ENCODE measurements around the gene PEF1. TPM values are rescaled to one million over a fixed set of nuclear protein-coding genes. Genes with fewer than 3 reads are reported as not detected.

PEF1 gene
- total RNA-seq, 4 donors from 2014 or later = 29.5 to 53.1 (median 42.7) TPM

- H3K9me3 ChIP-seq = no peaks in the 10 kb centered on the region
- in situ Hi-C loops (cut with MboI; ENCODE audit: low sequenced_read_pairs in 4 of 4) (no loop called here), intact Hi-C loops (cut with DNase I; ENCODE audit: low total_unique reads) (no loop called here)
- DNase-seq (no peak), ATAC-seq (no peak)
- peaks cover 20 to 21% (median 20%) of the 10 kb centered on the region in 3 donors for H3K27me3 ChIP-seq
- TF ChIP-seq POLR2A (IDR thresholded peaks at IDR 0.05) = no peak
- no peak for TF ChIP-seq CTCF (IDR thresholded peaks at IDR 0.05 in 4 of 5, conservative IDR thresholded peaks at IDR 0.05 in 1 of 5)
- H3K4me3 ChIP-seq = no peak overlapping the region
- H3K27ac ChIP-seq = peak overlapping the region in 2 of 4 donors; percentile 14 to 40
- H3K4me1 ChIP-seq = peaks cover 0 to 4% of the 10 kb centered on the region in 2 donors
- H3K36me3 ChIP-seq = no peaks in the 10 kb centered on the region
Measured at GRCh38 chr1:31614414-31615005, 30.2 kb downstream of the PEF1 start.

GRCh38 chr1:31609514-31610118 lies 35.1 kb downstream of the PEF1 start:
- DNase-seq (no peak), ATAC-seq (no peak)
- Histone ChIP-seq H3K27me3 (no peaks in the 10 kb centered on the region), H3K9me3 (no peaks in the 10 kb centered on the region), H3K4me3 (no peak overlapping the region), H3K27ac (no peak overlapping the region), H3K4me1 (no peaks in the 10 kb centered on the region), H3K36me3 (no peaks in the 10 kb centered on the region)
- intact Hi-C loops (cut with DNase I; ENCODE audit: low total_unique reads) = no loop called here
- no peak for TF ChIP-seq CTCF (IDR thresholded peaks at IDR 0.05 in 4 of 5, conservative IDR thresholded peaks at IDR 0.05 in 1 of 5)
- TF ChIP-seq POLR2A (IDR thresholded peaks at IDR 0.05) = no peak
- in situ Hi-C loops (cut with MboI; ENCODE audit: low sequenced_read_pairs in 4 of 4) = no loop called here

- H3K27me3 ChIP-seq = no peaks in the 10 kb centered on the region
- intact Hi-C loops (cut with DNase I; ENCODE audit: low total_unique reads) (no loop called here), in situ Hi-C loops (cut with MboI; ENCODE audit: low sequenced_read_pairs in 4 of 4) (no loop called here)
- no peak overlapping the region for H3K27ac ChIP-seq
- no peaks in the 10 kb centered on the region for H3K36me3 ChIP-seq
- no peak overlapping the region for H3K4me3 ChIP-seq
- H3K9me3 ChIP-seq = no peaks in the 10 kb centered on the region
- no peak for TF ChIP-seq CTCF (IDR thresholded peaks at IDR 0.05 in 4 of 5, conservative IDR thresholded peaks at IDR 0.05 in 1 of 5)
- TF ChIP-seq POLR2A (IDR thresholded peaks at IDR 0.05) = no peak
- ATAC-seq (no peak), DNase-seq (no peak)
- no peaks in the 10 kb centered on the region for H3K4me1 ChIP-seq
Measured at GRCh38 chr1:31607360-31607759, 37.3 kb downstream of the PEF1 start.

- TF ChIP-seq POLR2A (IDR thresholded peaks at IDR 0.05) (no peak), CTCF (IDR thresholded peaks at IDR 0.05 in 4 of 5, conservative IDR thresholded peaks at IDR 0.05 in 1 of 5) (no peak)
- H3K36me3 ChIP-seq = no peaks in the 10 kb centered on the region
- no peaks in the 10 kb centered on the region for H3K27me3 ChIP-seq
- H3K4me3 ChIP-seq = no peak overlapping the region
- H3K4me1 ChIP-seq = no peaks in the 10 kb centered on the region
- DNase-seq (no peak), ATAC-seq (no peak)
- H3K9me3 ChIP-seq = no peaks in the 10 kb centered on the region
- in situ Hi-C loops (cut with MboI; ENCODE audit: low sequenced_read_pairs in 4 of 4) = no loop called here
- H3K27ac ChIP-seq = no peak overlapping the region
- intact Hi-C loops (cut with DNase I; ENCODE audit: low total_unique reads) = no loop called here
Measured at GRCh38 chr1:31605908-31606427, 38.7 kb downstream of the PEF1 start.
